Right lobe of liver (tissue), 6 donors: Measurements from ENCODE around the gene PLCB1. TPM values are rescaled to one million over a fixed set of nuclear protein-coding genes. Genes with fewer than 3 reads are reported as not detected.

ENCODE experiments used
- ATAC-seq, 4 donors: fragments of 200-7000 bp; cut with Tn5 transposase; one replicate each; pipeline ENCODE4 v1.9.1; 2020; ENCODE audit warnings: mild to moderate bottlenecking in 4 of 4, moderate library complexity in 4 of 4
- DNase-seq, 3 donors: peaks; one replicate each; pipeline ENCODE4 v3.0.0-alpha.2; 2020
- H3K27ac ChIP-seq, 3 donors: fragments of 200-600 bp; one replicate each; pipeline ENCODE4 v1.8.0; 2022
- H3K27me3 ChIP-seq, 2 donors: fragments of 200-600 bp; one replicate each; pipeline ENCODE4 v1.8.0; 2022
- H3K36me3 ChIP-seq, 4 donors: fragments of 200-600 bp; sonication (generic) in 1 of 4; one replicate each; pipeline versions ENCODE4 v1.5.1 to v1.8.0; 2017 to 2022; ENCODE audit warnings: control low read depth in 1 of 4
- H3K4me1 ChIP-seq, 4 donors: fragments of 200-600 bp; sonication (generic) in 1 of 4; one replicate each; pipeline versions ENCODE4 v1.5.1 to v1.8.0; 2017 to 2022; ENCODE audit warnings: control low read depth in 1 of 4
- H3K4me3 ChIP-seq, 3 donors: fragments of 200-600 bp; one replicate each; pipeline ENCODE4 v1.8.0; 2022
- H3K9me3 ChIP-seq, 4 donors: fragments of 200-600 bp; sonication (generic) in 1 of 4; one replicate each; pipeline versions ENCODE4 v1.5.1 to v1.8.0; 2017 to 2022; ENCODE audit warnings: control low read depth in 1 of 4
- CTCF ChIP-seq, 4 donors: fragments of 200-600 bp in 3 of 4; fragments of 450-650 bp in 1 of 4; IDR thresholded peaks; one replicate each; pipeline versions ENCODE4 v1.5.1 to v1.8.0; 2016 to 2022; ENCODE audit warnings: antibody characterized with exemption in 4 of 4, mild to moderate bottlenecking in 2 of 4
- POLR2A ChIP-seq: fragments of 450-650 bp; IDR thresholded peaks from one replicate; pipeline ENCODE4 v1.6.1; 2017; ENCODE audit warnings: antibody characterized with exemption, mild to moderate bottlenecking
- WGBS: methylation state at CpG from one replicate; pipeline ENCODE4 v1.1.6; 2018; ENCODE audit warnings: low coverage, low lambda C conversion rate; ENCODE audit not compliant: insufficient coverage; ENCODE audit errors: missing lambda C conversion rate; 5-methylcytosine and 5-hydroxymethylcytosine counted together
- intact Hi-C, 2 donors: fragments of 100-400 bp; cut with DNase I; formaldehyde crosslinking; loops; one replicate each; pipeline versions ENCODE4 v1.11.2 to v1.14.1; 2022
- total RNA-seq, 6 experiments: library from RNA; depleted of rRNA in 2 of 6; stranded (reverse); fragments of >200 nt in 2 of 6; fragmentation: NEBNext Ultra II Directional in 3 of 6; extraction: Animal tissue kit (Norgen Biotek cat#: 25700) in 3 of 6; gene quantifications; one replicate each; pipeline versions ENCODE4 v1.1.0 to v1.2.4, GENCODE V29; 2016 to 2023
- donor health status: DM: no; HTN: yes; CAD: no.
- donor health status: DM: no; HTN: no; CAD: no.
- donor health status: DM: no; HTN: no; CAD: no.
- donor health status: DM: no; HTN: yes; CAD: no.
- donor health status: DM: no; HTN: yes; CAD: no.

The PLCB1 gene
- total RNA-seq, 6 experiments from 2014 or later, result 5.0 to 9.9 (median 5.7) TPM

DNA sequence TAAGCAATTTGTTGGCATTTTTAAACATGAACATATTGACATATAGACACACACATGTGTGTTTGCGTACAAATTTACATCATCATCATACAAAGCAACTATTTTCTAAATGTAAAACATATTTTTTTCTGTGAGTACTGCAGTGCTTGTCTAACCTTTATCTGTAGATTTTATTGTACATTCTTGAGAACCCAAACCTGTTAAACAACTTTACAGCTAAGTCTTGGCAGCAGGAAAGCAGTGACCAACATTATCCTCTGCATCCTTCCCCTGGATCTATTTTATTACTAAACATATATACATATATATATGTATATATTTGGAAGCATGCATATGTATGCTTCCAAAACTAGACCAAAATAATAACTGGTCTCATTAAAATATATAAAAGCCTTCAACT is 10.4 kb upstream of the PLCB1 start:
- no peaks in the 10 kb centered on the region for H3K27me3 ChIP-seq
- DNase-seq (no peak), ATAC-seq (no peak)
- no peak overlapping the region for H3K4me3 ChIP-seq
- intact Hi-C loops, result no loop called here
- H3K36me3 ChIP-seq, result no peaks in the 10 kb centered on the region
- H3K27ac ChIP-seq, result no peak overlapping the region
- no peaks in the 10 kb centered on the region for H3K4me1 ChIP-seq
- TF ChIP-seq POLR2A (no peak), CTCF (IDR thresholded peaks at IDR 0.05) (no peak)
- no peaks in the 10 kb centered on the region for H3K9me3 ChIP-seq
- 80% methylated on average over 1 of the region's 1 CpG for WGBS

DNA sequence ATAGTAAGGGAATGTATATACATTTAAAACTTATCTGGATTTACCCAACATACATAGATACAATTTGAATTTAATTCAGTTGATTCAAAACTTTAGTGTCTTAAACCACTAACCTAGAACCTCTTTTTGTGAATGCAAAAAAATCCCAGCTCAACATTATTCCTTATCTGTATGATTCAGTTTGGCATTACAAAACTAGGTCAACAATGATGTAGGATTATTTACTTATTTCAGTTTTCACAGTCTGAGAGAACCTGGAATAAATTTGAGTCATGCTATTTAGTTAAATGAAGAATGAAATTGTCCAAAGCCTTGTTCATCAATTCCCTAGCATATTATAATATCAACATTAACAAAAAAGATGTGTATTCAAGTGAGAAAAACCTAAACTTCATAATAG is 7.4 kb upstream of the PLCB1 start:
- H3K4me1 ChIP-seq, result no peaks in the 10 kb centered on the region
- DNase-seq, result no peak
- H3K4me3 ChIP-seq, result no peak overlapping the region
- no peaks in the 10 kb centered on the region for H3K27me3 ChIP-seq
- H3K36me3 ChIP-seq, result no peaks in the 10 kb centered on the region
- no peak for TF ChIP-seq CTCF (IDR thresholded peaks at IDR 0.05)
- no peak for TF ChIP-seq POLR2A
- H3K27ac ChIP-seq, result no peak overlapping the region
- no peaks in the 10 kb centered on the region for H3K9me3 ChIP-seq
- intact Hi-C loops, result no loop called here
- ATAC-seq, result no peak

DNA sequence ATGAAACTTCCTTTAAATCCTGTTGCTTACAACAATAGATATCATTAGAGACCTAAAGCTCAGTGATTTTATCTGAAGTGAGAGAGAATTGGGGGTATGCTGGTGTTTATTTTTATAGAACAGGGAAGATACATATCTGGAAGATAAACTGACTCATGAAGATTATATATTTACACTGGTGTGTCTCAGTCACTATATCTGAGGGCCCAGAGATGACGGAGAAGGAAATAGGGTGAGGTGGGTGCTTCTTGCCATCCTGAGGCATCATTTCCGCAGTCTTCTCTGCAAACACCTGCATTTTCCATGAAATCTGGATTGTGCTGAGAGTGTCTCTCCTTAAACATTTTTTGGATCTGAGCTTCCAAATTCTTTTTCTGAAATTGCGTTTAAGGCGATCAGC is 5.9 kb upstream of the PLCB1 start:
- Histone ChIP-seq H3K27ac (no peak overlapping the region), H3K9me3 (no peaks in the 10 kb centered on the region), H3K4me3 (no peak overlapping the region), H3K4me1 (no peaks in the 10 kb centered on the region), H3K27me3 (no peaks in the 10 kb centered on the region), H3K36me3 (no peaks in the 10 kb centered on the region)
- ATAC-seq, result no peak
- TF ChIP-seq CTCF (IDR thresholded peaks at IDR 0.05) (no peak), POLR2A (no peak)
- intact Hi-C loops, result no loop called here
- DNase-seq, result no peak
- 98% methylated on average over 4 of the region's 4 CpGs for WGBS

DNA sequence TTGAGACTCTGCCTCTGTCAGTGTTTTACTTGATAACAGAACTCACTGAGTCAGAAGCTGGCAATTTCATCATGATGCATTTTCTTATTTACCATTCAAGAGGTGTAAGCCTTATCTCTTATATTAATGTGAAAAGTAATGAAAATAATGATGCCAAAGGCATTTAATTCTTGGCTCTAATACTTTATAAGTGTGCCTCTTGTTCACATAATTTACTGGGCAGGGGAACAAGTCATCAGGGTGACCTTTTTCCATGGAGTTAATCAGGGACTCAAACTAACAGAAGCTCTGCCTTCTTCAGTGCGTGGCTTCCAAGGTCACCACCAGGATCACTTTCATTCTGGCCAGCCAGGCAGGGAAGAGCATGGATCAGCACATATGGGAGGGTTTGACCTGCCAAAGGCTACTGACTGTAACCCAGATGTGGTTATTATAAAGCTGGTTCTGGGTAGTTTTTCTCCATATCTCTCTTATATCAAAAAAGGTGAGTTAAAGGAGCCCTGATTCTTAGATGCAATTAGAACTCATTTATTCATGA is 5.2 kb upstream of the PLCB1 start:
- no peak for ATAC-seq
- Histone ChIP-seq H3K27me3 (no peaks in the 10 kb centered on the region), H3K27ac (no peak overlapping the region), H3K9me3 (no peaks in the 10 kb centered on the region), H3K4me1 (no peaks in the 10 kb centered on the region), H3K4me3 (no peak overlapping the region), H3K36me3 (no peaks in the 10 kb centered on the region)
- no peak for TF ChIP-seq CTCF (IDR thresholded peaks at IDR 0.05)
- no peak for TF ChIP-seq POLR2A
- intact Hi-C loops, result no loop called here
- DNase-seq, result no peak
- 50% methylated on average over 1 of the region's 1 CpG for WGBS
